GM23338 (cell line): Measurements from ENCODE around the gene ETV6. TPM values are rescaled to one million over a fixed set of nuclear protein-coding genes. Genes with fewer than 3 reads are reported as not detected.

ENCODE experiments used
- ATAC-seq: fragments of 200-7000 bp; cut with Tn5 transposase; 3 replicates; pipeline ENCODE4 v1.9.1; 2020
- DNase-seq: peaks from one replicate; pipeline ENCODE4 v3.0.0-alpha.2; 2015; ENCODE audit warnings: low spot score
- H2AFZ ChIP-seq: fragments of 200-600 bp; sonication (generic); 2 replicates; pipeline ENCODE4 v1.8.0; 2016; ENCODE audit warnings: antibody characterized with exemption, mild to moderate bottlenecking, moderate library complexity
- H3F3A ChIP-seq: fragments of 200-600 bp; sonication (generic); replicated peaks from 2 replicates; pipeline ENCODE4 v1.8.0; 2017; ENCODE audit warnings: antibody characterized with exemption, mixed run types, low read depth
- H3K27ac ChIP-seq: fragments of 200-600 bp; sonication (generic); 2 replicates; pipeline ENCODE4 v1.6.1; 2016; ENCODE audit warnings: low read depth
- H3K27me3 ChIP-seq: fragments of 200-600 bp; sonication (generic); 2 replicates; pipeline ENCODE4 v1.8.0; 2016; ENCODE audit warnings: mild to moderate bottlenecking, mixed run types, moderate library complexity; ENCODE audit not compliant: insufficient read depth
- H3K36me3 ChIP-seq: fragments of 200-600 bp; sonication (generic); 2 replicates; pipeline ENCODE4 v1.8.0; 2016; ENCODE audit warnings: mild to moderate bottlenecking; ENCODE audit not compliant: insufficient read depth
- H3K4me1 ChIP-seq: fragments of 200-600 bp; sonication (generic); 2 replicates; pipeline ENCODE4 v1.8.0; 2016; ENCODE audit warnings: mild to moderate bottlenecking, moderate library complexity; ENCODE audit not compliant: insufficient read depth
- H3K4me2 ChIP-seq: fragments of 200-600 bp; sonication (generic); 2 replicates; pipeline ENCODE4 v1.7.1; 2017; ENCODE audit warnings: mixed run types
- H3K4me3 ChIP-seq: fragments of 200-600 bp; sonication (generic); 2 replicates; pipeline ENCODE4 v1.6.1; 2016; ENCODE audit warnings: mixed run types
- H3K79me2 ChIP-seq: fragments of 200-600 bp; sonication (generic); replicated peaks from 2 replicates; pipeline ENCODE4 v1.8.0; 2017; ENCODE audit warnings: mild to moderate bottlenecking; ENCODE audit not compliant: insufficient read depth
- H3K9me2 ChIP-seq: fragments of 200-600 bp; sonication (generic); 2 replicates; pipeline ENCODE4 v1.8.0; 2017; ENCODE audit not compliant: insufficient read depth
- H4K20me1 ChIP-seq: fragments of 200-600 bp; sonication (generic); replicated peaks from 2 replicates; pipeline ENCODE4 v1.8.0; 2017; ENCODE audit warnings: mild to moderate bottlenecking; ENCODE audit not compliant: insufficient read depth
- H3K27ac Mint-ChIP-seq: 2 replicates; pipeline ENCODE4 v1.8.0; 2020; ENCODE audit warnings: inconsistent platforms, mild to moderate bottlenecking, moderate library complexity, mixed read lengths
- H3K27me3 Mint-ChIP-seq: 3 replicates; pipeline ENCODE4 v1.8.0; 2022; ENCODE audit warnings: low read depth, mild to moderate bottlenecking, moderate library complexity, mixed read lengths, inconsistent platforms; ENCODE audit not compliant: insufficient read depth, poor library complexity
- H3K36me3 Mint-ChIP-seq: 3 replicates; pipeline ENCODE4 v1.8.0; 2021; ENCODE audit warnings: low read depth, mild to moderate bottlenecking, inconsistent platforms, moderate library complexity, mixed read lengths
- H3K4me1 Mint-ChIP-seq: 3 replicates; pipeline ENCODE4 v1.8.0; 2020; ENCODE audit warnings: mild to moderate bottlenecking, inconsistent platforms, mixed read lengths
- H3K4me3 Mint-ChIP-seq: 3 replicates; pipeline ENCODE4 v1.8.0; 2021; ENCODE audit warnings: moderate library complexity, mild to moderate bottlenecking, inconsistent platforms, mixed read lengths
- H3K9me3 Mint-ChIP-seq: 3 replicates; pipeline ENCODE4 v1.8.0; 2020; ENCODE audit warnings: moderate library complexity, mild to moderate bottlenecking, inconsistent platforms, mixed read lengths
- CREB1 ChIP-seq: fragments of 250-450 bp; sonication (Bioruptor Pico); IDR thresholded peaks from 2 replicates; pipeline ENCODE4 v1.5.0; 2020; ENCODE audit warnings: low read depth, mild to moderate bottlenecking, moderate library complexity
- CTCF ChIP-seq, 2 experiments: fragments of 200-600 bp in 1 of 2; sonication (generic) in 1 of 2; conservative IDR thresholded peaks; 2 replicates each; pipeline versions ENCODE4 v1.5.1 to v1.6.1; 2016 to 2017; ENCODE audit warnings: antibody characterized with exemption in 2 of 2, low read depth in 2 of 2, mild to moderate bottlenecking in 2 of 2, moderate library complexity in 1 of 2
- ETS1 ChIP-seq: IDR thresholded peaks from 2 replicates; pipeline ENCODE4 v1.6.1; 2016; ENCODE audit warnings: antibody characterized with exemption
- EZH2 ChIP-seq: fragments of 200-600 bp; sonication (generic); IDR thresholded peaks from one replicate; pipeline ENCODE4 v1.8.0; 2017; ENCODE audit warnings: antibody characterized with exemption, mild to moderate bottlenecking, low read depth; ENCODE audit not compliant: unreplicated experiment
- EZH2phosphoT487 ChIP-seq: fragments of 200-600 bp; sonication (generic); IDR thresholded peaks from one replicate; pipeline ENCODE4 v1.8.1; 2018; ENCODE audit warnings: antibody characterized with exemption; ENCODE audit not compliant: unreplicated experiment
- JUNB ChIP-seq: IDR thresholded peaks from one replicate; pipeline ENCODE4 v1.6.1; 2016; ENCODE audit warnings: antibody characterized with exemption; ENCODE audit not compliant: unreplicated experiment
- NANOG ChIP-seq: IDR thresholded peaks from 2 replicates; pipeline ENCODE4 v1.6.1; 2016; ENCODE audit warnings: antibody characterized with exemption, borderline replicate concordance
- POLR2AphosphoS5 ChIP-seq: IDR thresholded peaks from 2 replicates; pipeline ENCODE4 v1.6.1; 2016; ENCODE audit warnings: antibody characterized with exemption, low read depth
- REST ChIP-seq: IDR thresholded peaks from one replicate; pipeline ENCODE4 v1.6.1; 2018; ENCODE audit warnings: antibody characterized with exemption; ENCODE audit not compliant: unreplicated experiment
- STAT1 ChIP-seq: IDR thresholded peaks from one replicate; pipeline ENCODE4 v1.6.1; 2016; ENCODE audit warnings: antibody characterized with exemption; ENCODE audit not compliant: unreplicated experiment
- ZNF114 ChIP-seq: fragments of 250-450 bp; sonication (Bioruptor Pico); IDR thresholded peaks from 2 replicates; pipeline ENCODE4 v1.5.0; 2020; ENCODE audit warnings: mild to moderate bottlenecking, moderate library complexity
- ZNF331 ChIP-seq: fragments of 250-450 bp; sonication (Bioruptor Pico); IDR thresholded peaks from 2 replicates; pipeline ENCODE4 v1.5.0; 2020; ENCODE audit warnings: low read depth, mild to moderate bottlenecking, moderate library complexity
- ZNF462 ChIP-seq: fragments of 250-450 bp; sonication (Bioruptor Pico); IDR thresholded peaks from 2 replicates; pipeline ENCODE4 v1.5.0; 2020; ENCODE audit warnings: mild to moderate bottlenecking, moderate library complexity
- polyA plus RNA-seq: library from polyadenylated mRNA; unstranded; fragments of >200 nt; fragmentation: Nextera tagmentation; extraction: Ambion mirVana; gene quantifications from 2 replicates; pipeline ENCODE4 v1.2.1, GENCODE V29; 2016
- total RNA-seq: library from RNA; depleted of rRNA; stranded (reverse); fragments of >200 nt; shearing (Covaris generic); gene quantifications from 2 replicates; pipeline ENCODE4 v1.2.3, GENCODE V29; 2014

The ETV6 gene
- total and polyA plus RNA-seq, 2 experiments from 2014 or later, result 7.5 to 15.1 TPM

- Histone ChIP-seq H3K27ac (peak overlapping the region; percentile 91), H3K4me1 (peaks cover 54% of the 10 kb centered on the region), H3K79me2 (no peaks in the 10 kb centered on the region), H4K20me1 (no peaks in the 10 kb centered on the region), H3K27me3 (no peaks in the 10 kb centered on the region), H3F3A (no peaks in the 10 kb centered on the region), H3K4me2 (no peak overlapping the region), H2AFZ (no peak overlapping the region), H3K9me2 (no peaks in the 10 kb centered on the region), H3K4me3 (no peak overlapping the region), H3K36me3 (0 out of 2 replicates have a peak, but pooled peaks cover 5% of the 10 kb centered on the region)
- TF ChIP-seq ZNF114 (CRISPR knock-in tag), result no peak
- TF ChIP-seq EZH2phosphoT487, result no peak
- TF ChIP-seq NANOG, result no peak
- TF ChIP-seq ETS1, result no peak
- TF ChIP-seq CTCF (conservative IDR thresholded peaks at IDR 0.05; ENCODE audit: low read depth in 2 of 2), result no peak
- no peak for TF ChIP-seq EZH2
- no peak for TF ChIP-seq ZNF331 (CRISPR knock-in tag)
- TF ChIP-seq STAT1, result no peak
- TF ChIP-seq POLR2AphosphoS5, result no peak
- TF ChIP-seq REST, result no peak
- TF ChIP-seq CREB1 (CRISPR knock-in tag), result no peak
- no peak for TF ChIP-seq JUNB
- TF ChIP-seq ZNF462 (CRISPR knock-in tag), result no peak
- ATAC-seq, result no peak
- Mint-ChIP-seq H3K9me3 (no peaks in the 10 kb centered on the region), H3K4me3 (no peak overlapping the region), H3K4me1 (peaks cover 32% of the 10 kb centered on the region), H3K27me3 (peaks cover 11% of the 10 kb centered on the region), H3K36me3 (no peaks in the 10 kb centered on the region), H3K27ac (peak overlapping the region; percentile 57; the same call in 1 of the 2 replicates)
- no peak for DNase-seq
Observed at GRCh38 chr12:11823043-11823442, 173.6 kb downstream of the ETV6 start.
